ENCODE results near the gene ZSCAN25. TPM values are rescaled to one million over a fixed set of nuclear protein-coding genes. Genes with fewer than 3 reads are reported as not detected.
"Not testable (repeated sequence)": the region's sequence is repeated elsewhere in the genome, so short reads cannot be mapped to it uniquely, and the experiment has no call there.

ZSCAN25 gene
- total RNA-seq, 1 experiment from 2014 or later, result 17.6 TPM

GRCh38 chr7:99653754-99654153 is 37.0 kb downstream of the ZSCAN25 start:
- TF ChIP-seq CTCF (IDR thresholded peaks at IDR 0.05; ENCODE audit: unreplicated experiment), result no peak
- peak; percentile 8 for DNase-seq (ENCODE audit: unreplicated experiment)
- Mint-ChIP-seq H3K27ac (ENCODE audit: low read depth, unreplicated experiment) (no peak overlapping the region), H3K4me3 (ENCODE audit: unreplicated experiment) (no peak overlapping the region), H3K27me3 (ENCODE audit: insufficient read depth, unreplicated experiment) (no peaks in the 10 kb centered on the region), H3K4me1 (ENCODE audit: insufficient read depth, unreplicated experiment) (no peaks in the 10 kb centered on the region), H3K36me3 (ENCODE audit: insufficient read depth, unreplicated experiment) (no peaks in the 10 kb centered on the region), H3K9me3 (ENCODE audit: unreplicated experiment) (no peaks in the 10 kb centered on the region)
- intact Hi-C loops (cut with micrococcal nuclease), result no loop called here
- POLR2A ChIA-PET, result no interaction called here
- CTCF ChIA-PET, result interaction anchor here (1.2 kb wide), 1 partner anchor 85 kb away, joined by 5 read pairs; no protein-coding TSS in a partner anchor
- no TSS peak for BruUV-seq (replicated peaks)

- DNase-seq (ENCODE audit: unreplicated experiment); POLR2A ChIA-PET; BruUV-seq (replicated peaks): not testable (repeated sequence)
Measured at GRCh38 chr7:99654626-99655025, 37.9 kb downstream of the ZSCAN25 start.

GRCh38 chr7:99657879-99658278 is 41.1 kb downstream of the ZSCAN25 start:
- H3K9me3 Mint-ChIP-seq (ENCODE audit: unreplicated experiment); H3K4me3 Mint-ChIP-seq (ENCODE audit: unreplicated experiment); POLR2A ChIA-PET; H3K27ac Mint-ChIP-seq (ENCODE audit: low read depth, unreplicated experiment); DNase-seq (ENCODE audit: unreplicated experiment); intact Hi-C loops (cut with micrococcal nuclease); H3K36me3 Mint-ChIP-seq (ENCODE audit: insufficient read depth, unreplicated experiment); CTCF ChIA-PET; BruUV-seq (replicated peaks); H3K27me3 Mint-ChIP-seq (ENCODE audit: insufficient read depth, unreplicated experiment); H3K4me1 Mint-ChIP-seq (ENCODE audit: insufficient read depth, unreplicated experiment): not testable (repeated sequence)

More at GRCh38 chr7:99654626-99655025, 37.9 kb downstream of the ZSCAN25 start:
- H3K9me3 Mint-ChIP-seq (ENCODE audit: unreplicated experiment); H3K27ac Mint-ChIP-seq (ENCODE audit: low read depth, unreplicated experiment); H3K27me3 Mint-ChIP-seq (ENCODE audit: insufficient read depth, unreplicated experiment); intact Hi-C loops (cut with micrococcal nuclease); H3K4me1 Mint-ChIP-seq (ENCODE audit: insufficient read depth, unreplicated experiment); H3K36me3 Mint-ChIP-seq (ENCODE audit: insufficient read depth, unreplicated experiment); CTCF ChIA-PET; H3K4me3 Mint-ChIP-seq (ENCODE audit: unreplicated experiment): not testable (repeated sequence)

GRCh38 chr7:99665312-99666012 is 48.7 kb downstream of the ZSCAN25 start:
- no peaks in the 10 kb centered on the region for H3K4me1 Mint-ChIP-seq (ENCODE audit: insufficient read depth, unreplicated experiment)
- H3K36me3 Mint-ChIP-seq (ENCODE audit: insufficient read depth, unreplicated experiment), result peaks cover 12% of the 10 kb centered on the region
- no peaks in the 10 kb centered on the region for H3K27me3 Mint-ChIP-seq (ENCODE audit: insufficient read depth, unreplicated experiment)
- ChIA-PET POLR2A (no interaction called here), CTCF (no interaction called here)
- no peak overlapping the region for H3K27ac Mint-ChIP-seq (ENCODE audit: low read depth, unreplicated experiment)
- no peak overlapping the region for H3K4me3 Mint-ChIP-seq (ENCODE audit: unreplicated experiment)
- no TSS peak for BruUV-seq (replicated peaks)
- intact Hi-C loops (cut with micrococcal nuclease), result no loop called here
- DNase-seq (ENCODE audit: unreplicated experiment), result no peak
- no peaks in the 10 kb centered on the region for H3K9me3 Mint-ChIP-seq (ENCODE audit: unreplicated experiment)
- no peak for TF ChIP-seq CTCF (IDR thresholded peaks at IDR 0.05; ENCODE audit: unreplicated experiment)

GRCh38 chr7:99666013-99666395 is 49.3 kb downstream of the ZSCAN25 start:
- no peak overlapping the region for H3K4me3 Mint-ChIP-seq (ENCODE audit: unreplicated experiment)
- no peak for TF ChIP-seq CTCF (IDR thresholded peaks at IDR 0.05; ENCODE audit: unreplicated experiment)
- ChIA-PET CTCF (no interaction called here), POLR2A (no interaction called here)
- no peak overlapping the region for H3K27ac Mint-ChIP-seq (ENCODE audit: low read depth, unreplicated experiment)
- no peaks in the 10 kb centered on the region for H3K9me3 Mint-ChIP-seq (ENCODE audit: unreplicated experiment)
- H3K4me1 Mint-ChIP-seq (ENCODE audit: insufficient read depth, unreplicated experiment), result no peaks in the 10 kb centered on the region
- no peak for DNase-seq (ENCODE audit: unreplicated experiment)
- BruUV-seq (replicated peaks), result no TSS peak
- peaks cover 12% of the 10 kb centered on the region for H3K36me3 Mint-ChIP-seq (ENCODE audit: insufficient read depth, unreplicated experiment)
- intact Hi-C loops (cut with micrococcal nuclease), result no loop called here
- no peaks in the 10 kb centered on the region for H3K27me3 Mint-ChIP-seq (ENCODE audit: insufficient read depth, unreplicated experiment)
